HepG2 (cell line): Measurements from ENCODE around the gene SOWAHD. TPM values are rescaled to one million over a fixed set of nuclear protein-coding genes. Genes with fewer than 3 reads are reported as not detected.

Experiments used
- ATF1 ChIP-seq: IDR thresholded peaks from 2 replicates; pipeline ENCODE4 v1.6.1; 2016; ENCODE audit warnings: mild to moderate bottlenecking, control low read depth
- ATF7 ChIP-seq, 2 experiments: fragments of 450-650 bp in 1 of 2; sonication (generic) in 1 of 2; formaldehyde crosslinking in 1 of 2; IDR thresholded peaks; 2 replicates each; pipeline versions ENCODE4 v1.4.0 to v1.6.1; 2016 to 2020; ENCODE audit warnings: antibody characterized with exemption in 1 of 2, mild to moderate bottlenecking in 1 of 2, missing genetic modification reagents in 1 of 2
- CBX5 ChIP-seq: sonication (generic); formaldehyde crosslinking; IDR thresholded peaks from 2 replicates; pipeline ENCODE4 v1.4.0; 2020; ENCODE audit warnings: missing genetic modification reagents, borderline replicate concordance
- CEBPB ChIP-seq: IDR thresholded peaks from 2 replicates; pipeline ENCODE4 v1.6.1; 2011; ENCODE audit warnings: low read depth, low read length, improper control_type of control experiment, borderline replicate concordance
- CREBL2 ChIP-seq: sonication (generic); formaldehyde crosslinking; IDR thresholded peaks from 2 replicates; pipeline ENCODE4 v1.8.1; 2023; ENCODE audit warnings: missing genetic modification reagents, mild to moderate bottlenecking, borderline replicate concordance
- ISL2 ChIP-seq: sonication (generic); formaldehyde crosslinking; IDR thresholded peaks from 2 replicates; pipeline ENCODE4 v1.5.0; 2020; ENCODE audit warnings: missing genetic modification reagents
- ISX ChIP-seq: sonication (generic); formaldehyde crosslinking; conservative IDR thresholded peaks from 2 replicates; pipeline ENCODE4 v1.5.0; 2020; ENCODE audit warnings: missing genetic modification reagents
- KDM3A ChIP-seq: IDR thresholded peaks from 2 replicates; pipeline ENCODE4 v1.6.1; 2018; ENCODE audit warnings: low read depth, missing compliant biosample characterization
- KLF15 ChIP-seq: sonication (generic); formaldehyde crosslinking; IDR thresholded peaks from 2 replicates; pipeline ENCODE4 v1.8.1; 2023; ENCODE audit warnings: borderline replicate concordance, mild to moderate bottlenecking, inconsistent platforms, missing genetic modification reagents, mixed read lengths
- LBX2 ChIP-seq: sonication (generic); formaldehyde crosslinking; IDR thresholded peaks from 2 replicates; pipeline ENCODE4 v1.5.0; 2020; ENCODE audit warnings: missing genetic modification reagents, mild to moderate bottlenecking, borderline replicate concordance
- MAFG ChIP-seq: sonication (generic); formaldehyde crosslinking; IDR thresholded peaks from 2 replicates; pipeline ENCODE4 v1.5.1; 2020; ENCODE audit warnings: mild to moderate bottlenecking, missing genetic modification reagents
- MIXL1 ChIP-seq: IDR thresholded peaks from 2 replicates; pipeline ENCODE4 v1.6.1; 2016
- PBX2 ChIP-seq: IDR thresholded peaks from 2 replicates; pipeline ENCODE4 v1.6.1; 2016; ENCODE audit warnings: control low read depth
- PHF21A ChIP-seq: sonication (generic); formaldehyde crosslinking; IDR thresholded peaks from 2 replicates; pipeline ENCODE4 v1.5.0; 2020; ENCODE audit warnings: mild to moderate bottlenecking, missing genetic modification reagents
- POGK ChIP-seq: sonication (generic); formaldehyde crosslinking; conservative IDR thresholded peaks from 2 replicates; pipeline ENCODE4 v1.8.0; 2022; ENCODE audit warnings: mild to moderate bottlenecking, moderate library complexity, missing genetic modification reagents
- REPIN1 ChIP-seq: sonication (generic); formaldehyde crosslinking; IDR thresholded peaks from 2 replicates; pipeline ENCODE4 v1.8.0; 2022; ENCODE audit warnings: missing genetic modification reagents, low read depth, mild to moderate bottlenecking, borderline replicate concordance
- SAFB2 ChIP-seq: sonication (generic); formaldehyde crosslinking; IDR thresholded peaks from 2 replicates; pipeline ENCODE4 v1.5.1; 2020; ENCODE audit warnings: missing genetic modification reagents, low read depth, mild to moderate bottlenecking, borderline replicate concordance
- SIX1 ChIP-seq: sonication (generic); formaldehyde crosslinking; IDR thresholded peaks from 2 replicates; pipeline ENCODE4 v1.4.0; 2020; ENCODE audit warnings: missing genetic modification reagents, borderline replicate concordance
- SOX6 ChIP-seq, 2 experiments: fragments of 450-650 bp in 1 of 2; sonication (generic) in 1 of 2; formaldehyde crosslinking in 1 of 2; IDR thresholded peaks; 2 replicates each; pipeline versions ENCODE4 v1.4.0 to v1.6.1; 2017 to 2020; ENCODE audit warnings: antibody characterized with exemption in 1 of 2, mild to moderate bottlenecking in 1 of 2, missing genetic modification reagents in 1 of 2
- TAF15 ChIP-seq: fragments of 200-400 bp; formaldehyde crosslinking; IDR thresholded peaks from one replicate; pipeline ENCODE4 v1.6.1; 2018; ENCODE audit warnings: mild to moderate bottlenecking, low read depth, low read length; ENCODE audit not compliant: poor library complexity, severe bottlenecking
- ZNF12 ChIP-seq: sonication (generic); formaldehyde crosslinking; IDR thresholded peaks from 2 replicates; pipeline ENCODE4 v1.5.0; 2020; ENCODE audit warnings: missing genetic modification reagents
- ZNF556 ChIP-seq: sonication (generic); formaldehyde crosslinking; IDR thresholded peaks from 2 replicates; pipeline ENCODE4 v1.4.0; 2020; ENCODE audit warnings: mild to moderate bottlenecking, missing genetic modification reagents, borderline replicate concordance
- ZXDC ChIP-seq: sonication (generic); formaldehyde crosslinking; IDR thresholded peaks from 2 replicates; pipeline ENCODE4 v1.5.0; 2020; ENCODE audit warnings: mild to moderate bottlenecking, missing genetic modification reagents
- polyA plus RNA-seq, 8 experiments: library from polyadenylated mRNA; depleted of rRNA in 3 of 8; stranded (reverse) in 7 of 8; unstranded in 1 of 8; fragments of >200 nt; fragmentation: Illumina TruSeq in 4 of 8; extraction: Trizol in 4 of 8; gene quantifications; 2 replicates each; pipeline versions ENCODE4 v1.2.1 to v1.2.3, GENCODE V29; 2011 to 2016; ENCODE audit warnings: low read depth in 4 of 8, missing spikeins in 1 of 8, mixed read lengths in 1 of 8; ENCODE audit not compliant: insufficient read depth in 1 of 8
- total RNA-seq, 5 experiments: library from RNA; depleted of rRNA; stranded (reverse); fragments of >200 nt; fragmentation: Illumina TruSeq; extraction: Trizol; gene quantifications; 2 replicates each; pipeline ENCODE4 v1.2.3, GENCODE V29; 2016; ENCODE audit warnings: low read depth in 1 of 5

Gene SOWAHD
- total and polyA plus RNA-seq, 2 of the 13 experiments (the other 11 are each of a cell fraction or from before 2014, with no cell fraction given) = 1.0 to 1.3 TPM

- TF ChIP-seq ZXDC (CRISPR knock-in tag) = no peak
- TF ChIP-seq ZNF556 = no peak
- TF ChIP-seq SAFB2 (CRISPR knock-in tag) = no peak
- peak; percentile 68 for TF ChIP-seq PHF21A (CRISPR knock-in tag)
- peak; percentile 67; the same call in 1 of the 2 replicates for TF ChIP-seq KDM3A
- no peak for TF ChIP-seq LBX2 (CRISPR knock-in tag)
- no peak for TF ChIP-seq ATF1 (CRISPR knock-in tag)
- TF ChIP-seq TAF15 = no peak
- no peak for TF ChIP-seq MAFG (CRISPR knock-in tag)
- no peak for TF ChIP-seq CREBL2 (CRISPR knock-in tag)
- TF ChIP-seq KLF15 (CRISPR knock-in tag) = no peak
- no peak for TF ChIP-seq ISX (CRISPR knock-in tag)
- TF ChIP-seq SOX6 (IDR thresholded peaks at IDR 0.05) = no peak
- peak; percentile 76 for TF ChIP-seq SOX6 (CRISPR knock-in tag; IDR thresholded peaks at IDR 0.05)
- TF ChIP-seq MIXL1 = no peak
- 0 out of 2 replicates have a peak, but pooled peaks have one; percentile 15 for TF ChIP-seq ISL2 (CRISPR knock-in tag)
- no peak for TF ChIP-seq REPIN1 (CRISPR knock-in tag)
- no peak for TF ChIP-seq POGK
- no peak for TF ChIP-seq PBX2 (CRISPR knock-in tag)
- no peak for TF ChIP-seq ZNF12 (CRISPR knock-in tag)
- no peak for TF ChIP-seq SIX1 (CRISPR knock-in tag)
- TF ChIP-seq ATF7 (IDR thresholded peaks at IDR 0.05) = no peak
- no peak for TF ChIP-seq ATF7 (CRISPR knock-in tag; IDR thresholded peaks at IDR 0.05)
- no peak for TF ChIP-seq CBX5 (CRISPR knock-in tag)
- no peak for TF ChIP-seq CEBPB
Measured at GRCh38 chrX:119757979-119758730, at the start of gene SOWAHD (continued).
